ENCODE measurements around the gene SNX5.

DNA sequence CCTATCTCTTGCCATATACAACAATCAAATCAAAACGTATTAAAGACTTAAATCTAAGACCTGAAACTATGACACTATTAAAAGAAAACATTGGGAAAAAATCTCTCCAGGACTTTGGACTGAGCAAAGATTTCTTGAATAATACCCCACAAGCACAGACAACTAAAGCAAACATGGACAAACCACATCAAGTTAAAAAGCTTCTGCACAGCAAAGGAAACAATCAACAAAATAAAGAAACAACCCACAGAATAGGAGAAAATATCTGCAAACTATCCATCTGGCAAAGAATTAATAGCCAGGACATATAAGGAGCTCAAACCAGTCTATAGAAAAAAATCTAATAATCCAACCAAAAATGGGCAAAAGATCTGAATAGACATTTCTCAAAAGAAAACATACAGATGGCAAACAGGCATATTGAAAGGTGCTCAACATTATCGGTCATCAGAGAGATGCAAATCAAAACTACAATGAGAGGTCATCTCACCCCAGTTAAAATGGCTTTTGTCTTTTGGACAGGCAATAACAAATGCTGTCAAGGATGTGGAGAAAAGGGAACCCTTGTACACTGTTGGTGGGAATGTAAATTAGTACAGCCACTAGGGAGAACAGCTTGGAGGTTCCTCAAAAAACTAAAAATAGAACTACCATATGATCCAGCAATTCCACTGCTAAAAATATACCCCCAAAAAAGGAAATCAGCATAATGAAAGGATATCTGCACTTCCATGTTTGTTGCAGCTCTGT, 76.2 kb downstream of the SNX5 start:
- TF ChIP-seq, protein P1, sequence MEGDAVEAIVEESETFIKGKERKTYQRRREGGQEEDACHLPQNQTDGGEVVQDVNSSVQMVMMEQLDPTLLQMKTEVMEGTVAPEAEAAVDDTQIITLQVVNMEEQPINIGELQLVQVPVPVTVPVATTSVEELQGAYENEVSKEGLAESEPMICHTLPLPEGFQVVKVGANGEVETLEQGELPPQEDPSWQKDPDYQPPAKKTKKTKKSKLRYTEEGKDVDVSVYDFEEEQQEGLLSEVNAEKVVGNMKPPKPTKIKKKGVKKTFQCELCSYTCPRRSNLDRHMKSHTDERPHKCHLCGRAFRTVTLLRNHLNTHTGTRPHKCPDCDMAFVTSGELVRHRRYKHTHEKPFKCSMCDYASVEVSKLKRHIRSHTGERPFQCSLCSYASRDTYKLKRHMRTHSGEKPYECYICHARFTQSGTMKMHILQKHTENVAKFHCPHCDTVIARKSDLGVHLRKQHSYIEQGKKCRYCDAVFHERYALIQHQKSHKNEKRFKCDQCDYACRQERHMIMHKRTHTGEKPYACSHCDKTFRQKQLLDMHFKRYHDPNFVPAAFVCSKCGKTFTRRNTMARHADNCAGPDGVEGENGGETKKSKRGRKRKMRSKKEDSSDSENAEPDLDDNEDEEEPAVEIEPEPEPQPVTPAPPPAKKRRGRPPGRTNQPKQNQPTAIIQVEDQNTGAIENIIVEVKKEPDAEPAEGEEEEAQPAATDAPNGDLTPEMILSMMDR (IDR thresholded peaks at IDR 0.05; ENCODE audit: insufficient read depth, low read length, poor library complexity, severe bottlenecking), result no peak
- no peak for TF ChIP-seq EZH2phosphoT487 (conservative IDR thresholded peaks at IDR 0.05; ENCODE audit: low read length)

All from SU-DHL-6 (cell line).